KMS-11 (cell line): Measurements from ENCODE around the gene TOGARAM2.

ENCODE experiments used
- H2AFZ ChIP-seq: fragments of 200-600 bp; sonication (generic); 2 replicates; pipeline ENCODE4 v1.6.1; 2016; ENCODE audit warnings: antibody characterized with exemption, mixed run types, low read depth
- H3K27ac ChIP-seq: fragments of 200-600 bp; sonication (generic); 2 replicates; pipeline ENCODE4 v1.6.1; 2016; ENCODE audit warnings: mild to moderate bottlenecking, mixed run types
- H3K27me3 ChIP-seq: fragments of 200-600 bp; sonication (generic); 2 replicates; pipeline ENCODE4 v1.6.1; 2017; ENCODE audit warnings: mild to moderate bottlenecking, low read depth, mixed run types, moderate library complexity; ENCODE audit not compliant: insufficient read depth
- H3K36me3 ChIP-seq: fragments of 200-600 bp; sonication (generic); 2 replicates; pipeline ENCODE4 v1.6.1; 2017; ENCODE audit warnings: mild to moderate bottlenecking, mixed run types; ENCODE audit not compliant: insufficient read depth
- H3K4me1 ChIP-seq: fragments of 200-600 bp; sonication (generic); 2 replicates; pipeline ENCODE4 v1.6.1; 2016; ENCODE audit warnings: mild to moderate bottlenecking, low read depth, mixed run types; ENCODE audit not compliant: poor library complexity, severe bottlenecking
- H3K4me2 ChIP-seq: fragments of 200-600 bp; sonication (generic); 2 replicates; pipeline ENCODE4 v1.7.0; 2016; ENCODE audit warnings: mild to moderate bottlenecking, mixed run types
- H3K4me3 ChIP-seq: fragments of 200-600 bp; sonication (generic); IDR thresholded peaks from 2 replicates; pipeline ENCODE4 v1.6.1; 2017; ENCODE audit warnings: low read depth, low read length, mixed read lengths; ENCODE audit not compliant: insufficient read depth
- H3K79me2 ChIP-seq: fragments of 200-600 bp; sonication (generic); 2 replicates; pipeline ENCODE4 v1.6.1; 2016; ENCODE audit warnings: low read depth, mixed run types; ENCODE audit not compliant: insufficient read depth
- H3K9ac ChIP-seq: fragments of 200-600 bp; sonication (generic); 2 replicates; pipeline ENCODE4 v1.6.1; 2016; ENCODE audit warnings: mild to moderate bottlenecking, mixed run types
- H4K20me1 ChIP-seq: fragments of 200-600 bp; sonication (generic); 2 replicates; pipeline ENCODE4 v1.6.1; 2016; ENCODE audit warnings: mild to moderate bottlenecking, mixed run types; ENCODE audit not compliant: insufficient read depth
- CTCF ChIP-seq: fragments of 200-600 bp; sonication (generic); conservative IDR thresholded peaks from 2 replicates; pipeline ENCODE4 v1.6.1; 2017; ENCODE audit warnings: low read depth, mild to moderate bottlenecking, antibody characterized with exemption, low read length, moderate library complexity, mixed read lengths

TOGARAM2 gene

DNA sequence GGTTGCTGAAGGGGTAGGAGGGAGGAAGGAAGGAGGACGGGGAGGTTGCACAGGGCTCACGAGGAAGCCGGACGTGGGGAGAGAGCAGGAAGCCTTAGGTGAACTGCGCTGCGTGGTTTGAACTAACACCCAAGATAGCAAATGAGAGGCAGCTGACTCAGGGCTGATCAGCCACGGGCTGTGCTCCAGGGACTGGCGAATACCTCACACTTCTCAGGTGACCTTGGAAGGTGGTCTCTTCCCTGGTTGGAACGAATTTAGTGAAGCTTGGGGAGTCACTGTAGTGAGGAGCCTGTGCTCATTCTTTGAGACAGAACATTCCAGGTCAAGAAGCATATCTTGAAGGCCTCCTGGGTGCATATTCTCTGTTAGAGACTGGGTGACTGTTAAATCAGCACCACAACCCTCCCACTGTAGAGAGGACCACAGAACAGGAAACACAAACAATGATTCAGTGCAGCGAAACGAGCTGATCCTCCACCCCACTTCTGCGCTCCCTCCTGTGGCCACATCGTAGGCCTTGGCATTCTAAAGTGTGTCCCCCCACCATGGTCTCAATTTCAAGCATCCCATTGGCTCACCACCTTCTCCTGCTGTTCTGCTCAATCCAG, 33.8 kb downstream of the TOGARAM2 start:
- no peak overlapping the region for H3K4me2 ChIP-seq
- H2AFZ ChIP-seq, result no peak overlapping the region
- H3K27ac ChIP-seq, result no peak overlapping the region
- H3K4me1 ChIP-seq, result peaks cover 20% of the 10 kb centered on the region
- H3K36me3 ChIP-seq, result no peaks in the 10 kb centered on the region
- H3K9ac ChIP-seq, result no peak overlapping the region
- H3K27me3 ChIP-seq, result no peaks in the 10 kb centered on the region
- H4K20me1 ChIP-seq, result no peaks in the 10 kb centered on the region
- H3K79me2 ChIP-seq, result no peaks in the 10 kb centered on the region
- no peak for TF ChIP-seq CTCF
- H3K4me3 ChIP-seq, result no peak overlapping the region

DNA sequence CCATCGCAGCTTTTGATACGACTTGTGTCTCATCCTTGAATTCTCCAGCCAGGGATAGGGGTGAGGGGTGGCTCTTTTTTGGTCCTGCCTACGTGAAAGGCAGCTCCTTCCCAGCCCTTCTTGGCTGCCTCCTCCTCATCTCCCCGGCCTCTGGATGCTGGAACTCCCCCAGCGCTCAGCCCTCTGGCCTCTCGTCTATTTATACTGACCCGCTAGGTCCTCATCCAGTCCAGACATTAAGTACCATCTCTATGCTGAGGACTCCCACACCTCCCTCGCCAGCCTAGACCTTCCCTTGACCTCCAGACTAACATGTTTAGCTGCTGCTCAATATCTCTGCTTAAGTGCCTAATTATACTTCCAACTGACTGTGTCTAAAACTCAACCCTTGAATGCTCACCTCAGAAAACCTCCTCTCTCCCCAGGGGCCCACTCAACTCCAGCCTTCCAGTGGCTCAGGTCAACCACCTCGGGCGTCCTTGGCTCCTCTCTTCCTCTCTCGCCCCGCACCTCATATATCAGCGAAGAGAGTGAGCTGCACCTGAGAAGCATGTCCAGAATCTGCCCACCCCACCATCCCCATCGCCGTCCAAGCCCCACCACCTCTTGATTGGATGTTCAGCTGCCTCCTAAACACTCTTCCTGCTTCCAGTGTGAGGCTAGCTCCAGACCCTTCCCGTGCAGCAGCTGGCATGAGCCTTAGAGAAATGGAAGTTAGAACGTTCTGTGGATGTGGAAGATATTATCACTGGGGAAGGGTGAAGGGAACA, 34.8 kb downstream of the TOGARAM2 start:
- Histone ChIP-seq H3K9ac (no peak overlapping the region), H3K36me3 (no peaks in the 10 kb centered on the region), H2AFZ (no peak overlapping the region), H3K79me2 (no peaks in the 10 kb centered on the region), H3K4me2 (no peak overlapping the region), H3K27ac (no peak overlapping the region), H3K4me1 (peaks cover 12% of the 10 kb centered on the region), H3K27me3 (no peaks in the 10 kb centered on the region), H3K4me3 (no peak overlapping the region), H4K20me1 (no peaks in the 10 kb centered on the region)
- no peak for TF ChIP-seq CTCF

GRCh38 chr2:29016504-29016903, 35.4 kb downstream of the TOGARAM2 start:
- Histone ChIP-seq H3K27ac (no peak overlapping the region), H2AFZ (no peak overlapping the region), H3K79me2 (no peaks in the 10 kb centered on the region), H3K4me2 (no peak overlapping the region), H4K20me1 (no peaks in the 10 kb centered on the region), H3K9ac (no peak overlapping the region), H3K4me1 (peaks cover 6% of the 10 kb centered on the region), H3K4me3 (no peak overlapping the region), H3K36me3 (no peaks in the 10 kb centered on the region), H3K27me3 (no peaks in the 10 kb centered on the region)
- TF ChIP-seq CTCF, result no peak

GRCh38 chr2:29017716-29018435, 36.8 kb downstream of the TOGARAM2 start:
- Histone ChIP-seq H2AFZ (no peak overlapping the region), H3K27ac (no peak overlapping the region), H3K4me2 (no peak overlapping the region), H3K4me1 (no peaks in the 10 kb centered on the region), H3K27me3 (no peaks in the 10 kb centered on the region), H3K9ac (no peak overlapping the region), H4K20me1 (no peaks in the 10 kb centered on the region), H3K4me3 (no peak overlapping the region), H3K36me3 (no peaks in the 10 kb centered on the region), H3K79me2 (no peaks in the 10 kb centered on the region)
- no peak for TF ChIP-seq CTCF
